ENCODE results near the gene CMTM3.

CMTM3 gene

GRCh38 chr16:66603537-66604375, 748 bp upstream of the CMTM3 start:
- no peaks in the 10 kb centered on the region for H3K9me3 ChIP-seq
- peak overlapping the region; percentile 77 for H3K4me3 ChIP-seq (ENCODE audit: low read depth, low read length)
- TF ChIP-seq CTCF (IDR thresholded peaks at IDR 0.05; ENCODE audit: low read depth, low read length), result no peak
- H3K36me3 ChIP-seq, result no peaks in the 10 kb centered on the region; the same call in 1 of the 2 replicates
- no peaks in the 10 kb centered on the region for H3K27me3 ChIP-seq
- peaks cover 6% of the 10 kb centered on the region; the same call in 1 of the 2 replicates for H3K4me1 ChIP-seq
- peak; percentile 69 for DNase-seq

DNA sequence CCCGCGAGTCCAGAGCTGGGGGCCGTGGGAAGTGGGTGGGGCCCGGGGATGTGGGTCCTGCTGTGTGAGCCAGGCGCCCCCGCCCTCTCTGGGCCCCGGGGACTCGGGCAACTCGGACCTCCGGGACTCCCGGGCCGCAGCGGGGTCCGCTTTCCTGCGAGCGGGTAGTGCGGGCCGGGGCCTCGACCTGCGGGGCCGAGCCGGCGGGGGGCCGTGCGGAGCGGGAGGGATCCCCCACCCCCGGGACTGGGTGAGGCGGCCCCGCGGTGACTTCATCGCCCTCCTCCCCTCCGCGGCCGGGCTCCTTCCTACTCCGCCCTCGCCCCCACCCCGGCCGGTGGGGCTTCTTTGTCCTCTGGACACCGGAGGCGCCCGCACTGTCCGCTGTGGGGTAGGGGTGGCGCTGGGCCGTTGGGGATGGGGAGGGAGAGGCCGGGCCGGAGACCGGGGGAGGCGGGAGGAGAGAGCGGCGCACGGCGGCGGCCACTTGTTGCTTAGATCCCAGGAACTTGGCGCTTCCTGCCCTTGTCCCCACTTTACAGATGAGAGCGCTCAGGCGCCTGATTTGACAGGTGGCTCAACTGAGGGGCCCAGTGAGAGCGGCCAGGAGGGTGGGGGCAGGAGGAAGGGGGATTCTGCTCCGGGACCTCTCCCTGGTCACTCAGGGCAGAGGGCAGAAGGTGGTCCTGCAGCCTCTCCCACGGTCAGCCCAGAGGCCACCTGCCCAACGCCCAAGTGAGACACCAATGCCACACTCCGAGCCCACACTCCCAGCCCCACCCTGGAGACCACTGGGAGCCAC, 874 bp downstream of the CMTM3 start:
- Histone ChIP-seq H3K36me3 (peaks cover 8% of the 10 kb centered on the region), H3K9me3 (no peaks in the 10 kb centered on the region), H3K27me3 (no peaks in the 10 kb centered on the region), H3K4me3 (ENCODE audit: low read depth, low read length) (peak overlapping the region; percentile 77), H3K4me1 (peaks cover 8% of the 10 kb centered on the region; the same call in 1 of the 2 replicates)
- peak; percentile 40 for DNase-seq
- no peak for TF ChIP-seq CTCF (IDR thresholded peaks at IDR 0.05; ENCODE audit: low read depth, low read length)

- Histone ChIP-seq H3K4me1 (peaks cover 8% of the 10 kb centered on the region; the same call in 1 of the 2 replicates), H3K9me3 (no peaks in the 10 kb centered on the region), H3K27me3 (no peaks in the 10 kb centered on the region), H3K4me3 (ENCODE audit: low read depth, low read length) (peak overlapping the region; percentile 77; the same call in 1 of the 2 replicates), H3K36me3 (peaks cover 15% of the 10 kb centered on the region)
- no peak for TF ChIP-seq CTCF (IDR thresholded peaks at IDR 0.05; ENCODE audit: low read depth, low read length)
- DNase-seq, result no peak
Measured at GRCh38 chr16:66605979-66606751, 1.7 kb downstream of the CMTM3 start.

DNA sequence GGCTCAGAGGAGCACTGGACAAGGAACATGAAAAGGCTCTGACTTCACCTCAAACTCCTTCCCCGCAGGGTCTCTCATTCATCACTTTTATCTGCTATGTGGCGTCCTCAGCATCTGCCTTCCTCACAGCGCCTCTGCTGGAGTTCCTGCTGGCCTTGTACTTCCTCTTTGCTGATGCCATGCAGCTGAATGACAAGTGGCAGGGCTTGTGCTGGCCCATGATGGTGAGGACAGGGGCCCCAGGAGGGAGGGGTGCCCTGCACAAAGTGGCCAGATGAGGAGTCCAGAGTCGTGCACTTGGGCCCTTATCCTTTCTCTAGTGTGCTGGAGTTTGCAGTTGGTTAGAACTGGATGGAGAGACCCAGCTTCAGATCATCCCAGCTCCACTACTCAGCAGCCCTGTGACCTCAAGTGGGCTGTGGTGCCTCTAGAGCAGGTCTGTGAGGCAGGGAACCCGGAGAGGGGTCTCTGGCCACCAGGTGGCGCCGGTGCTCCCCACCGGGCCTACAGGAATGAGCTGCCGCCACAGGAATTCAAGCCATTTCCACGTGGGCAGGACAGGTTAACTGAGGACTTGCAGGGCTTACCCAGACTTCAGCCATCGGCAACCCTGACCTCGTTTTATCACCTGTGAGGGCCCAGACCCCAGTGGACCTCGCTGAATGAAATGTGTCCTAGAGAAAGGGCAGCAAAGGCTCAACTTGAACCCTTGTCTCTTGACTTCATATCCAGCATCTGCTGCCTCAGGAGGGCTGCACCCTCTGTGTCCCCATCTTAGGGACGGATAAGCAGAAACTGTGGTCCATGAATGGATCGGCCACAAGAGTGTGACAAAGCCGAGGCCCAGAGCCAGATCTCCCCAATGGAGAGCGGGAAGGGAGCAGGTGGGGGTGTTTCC, 4.0 kb downstream of the CMTM3 start:
- no peaks in the 10 kb centered on the region for H3K27me3 ChIP-seq
- TF ChIP-seq CTCF (IDR thresholded peaks at IDR 0.05; ENCODE audit: low read depth, low read length), result peak; percentile 97
- no peaks in the 10 kb centered on the region for H3K9me3 ChIP-seq
- peaks cover 8% of the 10 kb centered on the region; the same call in 1 of the 2 replicates for H3K4me1 ChIP-seq
- peak; percentile 93 for DNase-seq
- H3K4me3 ChIP-seq (ENCODE audit: low read depth, low read length), result no peak overlapping the region
- H3K36me3 ChIP-seq, result peaks cover 22% of the 10 kb centered on the region

DNA sequence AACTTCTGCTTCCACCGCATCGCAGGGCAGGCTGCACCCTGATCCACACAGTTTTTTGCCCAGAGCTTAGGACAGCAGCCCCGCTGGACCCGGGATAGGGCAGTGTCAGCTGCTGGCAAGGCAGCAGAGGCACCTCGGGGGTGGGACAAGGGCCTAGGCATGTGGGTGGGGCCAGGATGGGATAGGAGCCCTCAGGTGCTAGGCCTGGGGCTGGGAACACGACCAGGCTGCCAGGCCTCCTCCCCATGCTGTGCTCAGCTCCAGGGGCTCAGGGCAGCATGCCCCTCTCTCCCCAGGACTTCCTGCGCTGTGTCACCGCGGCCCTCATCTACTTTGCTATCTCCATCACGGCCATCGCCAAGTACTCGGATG, 4.6 kb downstream of the CMTM3 start:
- Histone ChIP-seq H3K36me3 (peaks cover 24% of the 10 kb centered on the region), H3K27me3 (no peaks in the 10 kb centered on the region), H3K9me3 (no peaks in the 10 kb centered on the region), H3K4me1 (peaks cover 8% of the 10 kb centered on the region; the same call in 1 of the 2 replicates), H3K4me3 (ENCODE audit: low read depth, low read length) (no peak overlapping the region)
- TF ChIP-seq CTCF (IDR thresholded peaks at IDR 0.05; ENCODE audit: low read depth, low read length), result no peak
- DNase-seq, result no peak
